Mucosa of gallbladder (tissue), 1 donor: Measurements from ENCODE around the gene C7orf57. TPM values are rescaled to one million over a fixed set of nuclear protein-coding genes. Genes with fewer than 3 reads are reported as not detected.
"Not testable (repeated sequence)": the region's sequence is repeated elsewhere in the genome, so short reads cannot be mapped to it uniquely, and the experiment has no call there.

ENCODE experiments used
- DNase-seq: peaks from one replicate; pipeline ENCODE4 v3.0.0-alpha.2; 2020; ENCODE audit warnings: low spot score
- total RNA-seq: library from RNA; stranded (reverse); gene quantifications from one replicate; pipeline ENCODE4 v1.2.1, GENCODE V29; 2021
- donor health status: DM: no; HTN: no; CAD: no.

The C7orf57 gene
- total RNA-seq, 1 donor from 2014 or later, result not detected

DNA sequence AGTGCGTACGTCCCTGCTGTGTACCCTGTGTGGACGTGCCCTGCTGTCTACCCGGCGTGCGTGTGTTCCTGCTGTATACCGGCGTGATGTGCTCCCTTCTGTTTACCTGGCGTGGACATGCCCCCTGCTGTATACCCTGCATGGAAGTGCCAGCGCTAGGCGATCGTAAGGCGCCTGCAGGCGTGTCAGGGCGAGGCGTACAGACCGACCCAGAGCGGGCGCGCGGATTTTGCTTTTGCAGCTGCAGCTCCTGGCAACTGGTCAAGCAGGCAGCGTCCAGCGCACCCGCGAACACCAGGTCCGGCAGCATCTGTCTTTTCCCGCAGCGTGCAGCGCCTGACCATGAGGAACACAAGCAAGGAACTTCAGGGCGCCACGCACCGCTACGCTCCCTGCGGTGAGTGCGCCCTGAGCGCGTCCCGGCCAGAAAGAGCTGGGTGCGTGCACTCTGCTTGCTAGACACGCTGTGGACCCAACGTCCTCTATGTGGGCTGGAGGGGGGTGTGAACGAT is 680 bp downstream of the C7orf57 start:
- no peak for DNase-seq

DNA sequence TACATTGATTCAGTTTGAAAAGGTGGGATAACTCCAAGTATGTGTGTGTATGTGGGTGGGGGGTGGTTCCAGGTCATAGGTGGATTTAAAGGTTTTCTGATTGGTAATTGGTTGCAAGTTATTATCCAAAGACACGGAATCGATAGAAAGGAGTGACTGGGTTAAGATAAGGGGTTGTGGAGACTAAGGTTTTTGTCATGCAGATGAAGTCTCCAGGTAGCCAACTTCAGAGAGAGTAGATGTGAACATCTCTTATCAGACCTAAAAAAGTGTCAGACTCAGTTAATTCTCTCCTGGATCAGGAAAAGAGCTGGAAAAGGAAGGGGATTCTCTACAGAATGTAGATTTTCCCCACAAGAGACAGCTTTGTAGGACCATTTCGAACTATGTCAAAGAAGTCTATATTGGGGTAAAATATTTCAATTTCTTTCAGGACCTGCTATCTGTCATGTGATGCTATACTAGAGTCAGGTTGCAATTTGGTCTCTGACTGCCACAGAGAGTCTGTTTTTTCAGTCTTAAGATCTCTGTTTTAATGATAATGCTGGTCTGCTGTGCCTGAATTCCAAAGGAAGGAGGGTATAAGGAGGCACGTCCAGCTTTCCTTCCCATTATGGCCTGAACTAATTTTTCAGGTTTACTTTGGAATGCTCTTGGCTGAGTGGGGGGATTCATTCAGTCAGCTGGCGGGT is 3.6 kb downstream of the C7orf57 start:
- DNase-seq, result no peak

DNA sequence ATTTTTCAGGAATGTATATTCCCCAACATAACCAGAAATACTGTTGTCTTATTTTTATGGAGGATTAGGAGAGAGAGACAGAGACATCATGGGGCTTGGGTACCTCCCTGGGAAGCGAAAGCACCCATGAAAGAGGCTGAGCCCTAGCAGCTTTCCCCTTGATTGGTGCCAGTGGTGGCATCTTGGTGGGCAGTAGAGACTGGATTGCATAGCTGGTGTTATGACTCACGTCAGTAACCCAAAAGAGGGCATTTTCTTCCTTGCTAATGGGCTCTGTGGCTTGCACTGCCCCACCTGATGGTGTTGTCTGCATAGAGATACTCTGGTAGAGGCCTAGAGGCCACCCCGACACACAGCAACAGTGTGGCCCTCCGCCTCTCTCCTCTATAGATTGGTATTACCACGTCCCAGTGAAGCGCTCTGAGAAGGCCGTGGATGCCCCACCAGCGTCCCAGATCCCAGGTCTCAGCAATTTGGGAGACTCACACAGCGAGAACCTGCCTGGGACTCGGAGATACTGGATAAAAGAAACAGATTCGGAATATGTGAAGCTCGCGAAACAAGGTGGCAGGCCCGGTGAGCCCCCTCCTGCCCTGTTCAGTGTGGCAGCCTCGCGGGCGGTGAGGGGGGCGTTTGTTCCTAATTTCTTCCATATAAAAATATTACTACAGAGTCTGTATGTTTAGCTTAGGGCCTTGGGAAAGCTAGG is 5.8 kb downstream of the C7orf57 start:
- no peak for DNase-seq

DNA sequence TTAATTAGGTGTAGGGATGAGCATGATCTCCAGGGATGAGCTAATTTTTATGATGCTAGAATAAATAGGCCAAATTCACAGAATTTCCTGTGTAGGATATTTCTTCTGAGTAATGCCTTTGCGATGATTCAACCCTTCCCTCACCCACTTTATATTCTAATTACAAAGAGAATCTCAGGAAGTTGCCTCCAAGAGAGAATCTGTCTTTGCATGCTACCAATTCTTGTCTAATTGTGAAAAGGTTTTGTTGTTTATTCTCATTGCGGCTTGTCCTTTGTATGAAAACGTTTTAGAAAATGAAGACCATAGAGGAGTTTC is 6.3 kb downstream of the C7orf57 start:
- no peak for DNase-seq

DNA sequence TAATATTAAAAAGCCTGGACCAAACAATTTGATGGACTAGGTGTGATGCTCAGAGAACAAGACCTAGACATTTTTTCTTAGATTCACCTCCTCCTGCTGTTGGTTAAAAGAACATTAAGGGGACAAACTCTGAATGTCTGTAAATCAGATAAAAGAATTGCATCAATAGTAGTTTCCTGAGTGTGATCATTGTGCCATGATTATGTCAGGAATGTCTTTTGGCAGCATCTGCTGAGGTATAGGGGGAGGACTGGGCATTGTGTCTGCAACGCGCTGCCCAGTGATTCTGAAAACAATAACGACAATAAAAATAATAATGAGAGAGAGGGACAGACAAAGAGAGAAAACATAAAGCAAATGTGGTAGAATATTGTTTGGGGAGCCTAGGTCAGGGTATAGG is 6.9 kb downstream of the C7orf57 start:
- DNase-seq, result no peak

DNA sequence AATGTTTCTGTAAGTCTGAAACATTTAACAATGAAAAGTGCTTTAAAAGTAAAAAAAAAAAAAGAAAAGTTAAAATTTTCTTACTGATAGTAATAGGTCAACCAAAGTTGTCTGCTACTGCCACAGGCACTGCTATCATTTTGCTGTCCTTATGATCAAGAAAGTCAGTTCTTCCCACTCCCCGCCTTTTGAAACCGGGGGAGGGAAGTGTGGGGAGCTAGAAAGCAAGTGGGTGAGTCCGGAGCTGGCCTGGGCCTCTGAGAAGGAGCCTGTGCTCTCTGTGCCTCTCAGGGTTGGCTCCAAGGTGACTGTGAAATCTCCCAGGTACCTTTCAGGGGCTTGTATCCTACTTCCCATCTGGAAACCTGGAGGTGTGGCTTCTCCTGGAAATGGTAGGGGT is 7.3 kb downstream of the C7orf57 start:
- DNase-seq, result no peak

DNA sequence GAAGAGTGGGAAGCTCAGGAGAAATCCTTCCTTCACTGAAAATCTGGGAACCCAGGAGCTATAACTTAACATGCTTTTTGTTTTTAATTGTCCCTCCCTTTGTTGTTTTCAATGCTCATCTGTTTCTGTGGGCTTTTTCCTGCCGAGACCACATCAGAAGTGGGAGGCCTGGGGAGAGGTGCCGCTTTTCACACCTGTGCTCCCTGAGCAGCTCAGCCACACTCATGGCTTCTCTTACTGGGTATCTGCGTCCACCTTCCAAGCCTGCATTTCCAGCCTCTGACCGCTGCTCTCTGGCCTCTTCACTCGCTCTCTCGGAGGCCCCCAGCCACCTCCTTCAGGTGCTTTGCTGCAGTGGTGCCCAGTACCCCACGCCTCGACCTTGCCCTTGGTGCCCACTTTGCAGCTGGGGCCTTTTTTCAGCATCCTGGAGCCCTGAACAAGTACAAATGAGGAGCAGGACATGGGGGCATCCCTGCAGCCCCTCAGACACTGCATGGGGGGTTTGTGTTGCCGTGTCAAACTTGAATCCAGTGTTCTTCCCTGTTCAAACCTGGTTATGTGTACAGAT is 9.9 kb downstream of the C7orf57 start:
- DNase-seq, result no peak

DNA sequence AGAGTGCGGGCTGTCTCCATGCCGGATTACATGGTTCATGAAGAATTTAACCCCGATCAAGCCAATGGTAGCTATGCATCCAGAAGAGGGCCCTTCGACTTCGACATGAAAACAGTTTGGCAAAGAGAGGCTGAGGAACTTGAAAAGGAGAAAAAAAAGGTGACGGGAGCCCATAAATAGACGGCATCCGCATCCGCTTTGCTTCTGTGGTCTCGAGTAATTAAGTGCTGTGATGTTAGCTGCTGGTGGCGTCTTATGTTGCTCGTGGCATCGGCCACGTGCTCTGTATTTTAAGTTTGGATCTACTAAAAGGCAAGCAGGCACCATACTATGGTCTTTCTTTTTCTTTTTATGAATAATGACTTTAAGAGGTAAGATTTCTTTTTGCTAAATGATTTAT is 11.1 kb downstream of the C7orf57 start:
- DNase-seq, result no peak

DNA sequence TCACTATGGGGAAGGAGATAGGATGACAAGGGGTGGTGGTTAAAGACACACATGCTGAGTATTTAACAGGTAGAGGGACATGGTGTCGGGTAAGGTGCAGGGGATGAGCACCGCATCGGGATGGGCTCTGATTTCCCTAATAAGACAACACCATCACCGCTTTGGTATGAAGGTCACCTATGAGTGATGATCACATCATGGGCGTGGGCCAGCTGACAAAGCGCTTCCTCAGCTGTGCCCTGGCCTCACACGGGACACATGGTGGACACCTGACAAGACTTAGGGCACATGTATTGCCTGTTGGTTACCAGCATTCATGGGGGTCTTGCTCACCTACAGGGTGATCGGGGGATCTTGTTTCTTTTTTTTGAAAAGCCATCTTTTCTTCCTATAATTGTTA is 12.8 kb downstream of the C7orf57 start:
- no peak for DNase-seq

DNA sequence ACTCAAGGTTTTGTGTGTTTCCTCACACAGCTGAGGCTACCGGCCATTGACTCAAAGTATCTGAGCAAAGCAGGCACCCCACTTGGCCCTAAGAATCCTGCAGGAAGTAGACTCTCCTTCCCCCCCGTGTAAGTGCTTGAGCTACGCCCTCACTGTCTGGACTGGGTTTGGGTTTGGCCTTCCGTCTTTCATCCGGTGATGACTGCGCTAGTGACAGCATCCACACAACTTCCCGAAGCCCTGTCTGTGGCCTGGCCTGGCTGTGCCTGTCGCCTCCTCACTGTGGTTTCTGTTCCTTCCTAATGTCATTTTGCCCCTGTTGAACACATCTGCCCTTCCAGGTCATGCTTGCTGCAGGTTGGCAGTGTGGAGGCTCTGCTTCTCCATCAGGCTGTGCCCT is 14.5 kb downstream of the C7orf57 start:
- DNase-seq, result no peak

DNA sequence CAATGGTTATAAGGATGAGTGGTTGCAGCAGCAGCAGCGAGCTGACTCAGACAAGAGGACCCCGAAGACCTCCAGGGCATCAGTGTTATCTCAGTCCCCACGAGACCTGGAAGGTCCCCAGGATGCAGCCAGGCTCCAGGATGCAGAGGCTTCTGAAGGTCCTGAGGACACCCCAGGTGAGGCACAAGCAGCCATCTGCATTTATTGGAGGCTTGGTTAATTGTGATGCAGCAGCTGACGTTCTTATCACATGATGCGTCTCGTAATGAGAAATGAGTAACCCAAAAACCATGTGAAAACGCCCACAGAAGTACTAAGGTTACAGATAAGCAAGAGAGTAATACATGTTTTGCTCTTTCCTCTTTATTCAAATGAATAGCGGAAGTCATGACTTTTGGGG is 17.4 kb downstream of the C7orf57 start:
- no peak for DNase-seq

DNA sequence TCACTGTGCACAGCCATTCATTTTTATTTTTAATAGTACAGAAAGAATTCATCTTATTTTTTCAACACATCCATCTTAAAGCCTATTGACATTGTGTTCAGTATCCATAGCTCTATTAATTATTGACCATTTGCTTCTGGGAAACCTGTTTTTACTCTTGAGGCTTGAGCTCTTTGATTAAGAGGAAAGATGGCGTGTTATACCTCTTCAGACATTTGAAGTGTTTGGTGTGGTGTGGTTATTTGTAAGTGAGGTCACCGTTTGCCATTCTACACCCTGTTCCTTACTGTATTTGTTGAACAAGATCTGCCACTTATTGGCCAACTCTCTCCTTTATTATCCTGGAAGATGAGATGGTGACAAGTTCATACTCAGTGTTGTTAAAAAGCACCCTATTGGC is 18.4 kb downstream of the C7orf57 start:
- DNase-seq, result no peak

DNA sequence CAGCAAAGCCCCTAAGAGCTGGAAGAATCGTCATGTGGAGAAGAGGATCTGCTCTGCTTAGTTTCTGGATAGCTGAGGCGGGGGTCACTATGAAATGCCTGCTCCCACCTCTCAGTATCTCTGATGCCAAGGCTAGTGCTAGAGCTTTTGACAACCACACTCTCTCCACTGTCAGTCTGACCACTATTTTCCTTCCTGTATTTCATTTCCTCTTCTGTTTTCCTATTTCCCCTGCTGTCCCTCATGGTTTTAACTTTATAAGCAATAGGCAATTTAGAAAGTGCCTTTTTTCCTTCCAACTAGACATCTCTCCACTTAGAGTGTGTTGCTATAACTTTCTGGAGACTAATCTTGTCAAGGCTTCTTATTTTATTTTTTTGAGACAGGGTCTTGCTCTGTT is 23.6 kb downstream of the C7orf57 start:
- DNase-seq, result no peak

DNA sequence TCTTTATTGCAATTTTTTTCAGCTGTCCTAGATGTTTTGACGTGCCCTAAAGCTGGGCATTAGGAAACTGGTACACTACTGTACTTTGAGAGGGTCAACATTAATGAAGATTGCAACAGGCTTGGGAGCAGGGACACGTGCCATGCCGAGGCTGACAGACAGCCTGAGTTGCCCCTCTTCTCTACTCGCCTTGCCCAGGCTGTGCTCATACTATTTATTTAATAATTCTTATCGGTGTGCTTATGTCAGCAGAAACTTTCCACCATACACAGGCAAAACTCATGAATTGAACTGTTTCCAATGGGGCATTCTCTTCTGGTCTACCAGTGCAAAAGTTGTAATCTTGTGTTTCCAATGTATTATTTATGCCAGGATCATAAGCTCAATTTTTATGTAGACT is 24.4 kb downstream of the C7orf57 start:
- no peak for DNase-seq

DNA sequence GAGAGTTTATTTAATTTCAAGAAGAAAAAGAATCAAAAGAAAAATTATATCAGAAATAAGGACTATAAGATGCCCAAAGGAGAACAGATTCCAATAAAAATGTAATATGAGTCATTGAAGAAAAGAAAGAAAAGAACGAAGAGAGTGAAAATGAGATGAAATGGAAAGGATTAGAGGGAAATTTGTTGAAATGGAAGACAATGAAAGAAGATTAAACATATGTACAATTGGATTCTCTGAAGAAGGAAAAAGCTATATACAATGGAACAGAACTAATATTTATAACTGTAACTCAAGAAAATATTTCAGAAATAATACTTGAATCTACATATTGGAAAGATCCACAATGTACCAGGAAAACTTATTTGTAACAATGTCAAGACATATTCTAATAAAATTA is 28.6 kb downstream of the C7orf57 start:
- DNase-seq, result no peak

DNA sequence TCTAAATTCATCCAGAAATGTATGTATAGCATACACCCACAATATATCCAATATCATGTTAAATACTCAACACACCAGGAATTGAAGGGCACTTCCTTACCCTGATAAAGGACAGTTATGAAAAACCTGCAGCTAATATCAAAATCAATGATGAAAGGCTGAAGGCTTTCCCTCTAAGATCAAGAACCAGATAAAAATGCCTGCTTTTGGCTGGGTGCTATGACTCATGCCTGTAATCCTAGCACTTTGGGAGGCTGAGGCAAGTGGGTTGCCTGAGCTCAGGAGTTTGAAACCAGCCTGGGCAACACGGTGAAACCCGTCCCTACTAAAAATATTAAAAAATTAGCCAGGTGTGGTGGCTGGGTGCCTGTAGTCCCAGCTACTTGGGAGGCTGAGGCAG is 32.1 kb downstream of the C7orf57 start:
- no peak for DNase-seq

DNA sequence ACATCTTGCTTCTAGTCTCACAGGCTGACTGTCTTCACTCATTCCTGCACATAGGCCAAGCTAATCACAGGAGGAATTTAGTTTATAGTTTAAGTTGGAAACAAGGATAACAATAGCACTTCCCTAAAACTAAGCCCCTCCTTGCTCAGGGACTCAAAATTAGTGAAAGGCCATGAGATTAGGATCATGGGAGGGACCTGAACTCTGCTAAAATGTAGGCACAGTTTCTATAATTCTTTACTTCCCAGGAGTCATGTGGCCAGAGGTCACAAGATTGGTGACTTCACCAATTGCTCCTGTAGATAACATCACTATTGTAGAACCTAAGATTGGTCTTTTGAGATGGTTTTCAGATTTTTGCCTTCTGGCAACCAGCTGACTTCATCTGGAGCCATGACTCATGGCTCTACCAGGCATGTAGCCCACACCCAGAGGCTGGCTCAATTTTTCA is 38.9 kb downstream of the C7orf57 start:
- DNase-seq, result no peak

DNA sequence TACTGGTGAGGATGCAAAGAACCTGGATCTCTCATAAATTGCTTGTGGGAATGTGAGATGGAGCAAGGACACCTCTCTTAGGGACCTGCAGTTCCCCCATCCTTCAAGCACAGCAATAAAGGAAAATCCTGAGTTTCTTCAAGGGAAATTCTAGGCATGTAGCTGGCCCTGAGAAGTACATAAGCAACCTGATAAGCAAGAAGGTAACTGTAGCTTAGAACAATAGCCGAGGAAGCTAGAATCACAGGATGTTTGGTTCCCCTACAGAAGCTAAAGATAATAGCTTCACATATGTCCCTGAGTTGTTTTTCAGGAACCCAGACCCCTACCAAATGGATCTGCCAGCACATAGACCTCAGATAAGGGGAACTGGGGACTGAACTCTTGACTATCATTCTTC is 42.1 kb downstream of the C7orf57 start:
- DNase-seq, result no peak

DNA sequence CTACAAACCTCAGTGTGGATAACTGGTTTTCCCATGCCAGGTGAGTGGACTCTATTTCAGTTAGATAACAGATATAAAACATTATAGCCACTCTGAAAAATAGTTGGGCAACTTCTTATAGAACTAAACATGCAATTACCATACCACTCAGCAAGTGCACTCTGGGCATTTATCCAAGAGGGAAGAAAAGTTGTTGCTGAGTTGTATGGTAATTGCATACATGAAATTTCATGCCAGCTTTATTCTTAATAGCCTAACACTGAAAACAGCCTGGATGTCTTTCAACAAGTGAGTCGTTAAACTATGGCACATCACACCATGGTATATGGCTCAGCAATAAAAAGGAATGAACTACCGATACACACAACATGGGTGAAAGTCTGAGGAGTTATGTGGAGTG is 43.1 kb downstream of the C7orf57 start:
- no peak for DNase-seq

DNA sequence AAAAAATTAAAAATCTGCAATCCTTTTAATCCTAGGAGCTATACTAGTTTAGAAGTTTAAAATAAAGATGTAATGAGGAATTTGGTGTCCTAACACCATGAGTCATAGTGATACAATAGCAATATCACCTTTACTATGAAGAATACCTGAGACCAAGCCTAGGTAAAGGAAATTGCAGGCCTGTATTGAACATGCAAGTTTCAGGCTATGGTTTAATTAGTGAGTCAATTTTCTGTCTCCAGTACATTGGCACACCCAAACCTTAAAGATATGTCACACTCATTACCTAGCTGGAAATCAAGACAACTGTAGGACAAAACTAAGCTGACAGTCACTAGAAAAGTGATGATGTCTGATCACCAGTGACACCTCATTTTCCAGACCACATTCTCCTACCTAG is 47.0 kb downstream of the C7orf57 start:
- not testable (repeated sequence) for DNase-seq

DNA sequence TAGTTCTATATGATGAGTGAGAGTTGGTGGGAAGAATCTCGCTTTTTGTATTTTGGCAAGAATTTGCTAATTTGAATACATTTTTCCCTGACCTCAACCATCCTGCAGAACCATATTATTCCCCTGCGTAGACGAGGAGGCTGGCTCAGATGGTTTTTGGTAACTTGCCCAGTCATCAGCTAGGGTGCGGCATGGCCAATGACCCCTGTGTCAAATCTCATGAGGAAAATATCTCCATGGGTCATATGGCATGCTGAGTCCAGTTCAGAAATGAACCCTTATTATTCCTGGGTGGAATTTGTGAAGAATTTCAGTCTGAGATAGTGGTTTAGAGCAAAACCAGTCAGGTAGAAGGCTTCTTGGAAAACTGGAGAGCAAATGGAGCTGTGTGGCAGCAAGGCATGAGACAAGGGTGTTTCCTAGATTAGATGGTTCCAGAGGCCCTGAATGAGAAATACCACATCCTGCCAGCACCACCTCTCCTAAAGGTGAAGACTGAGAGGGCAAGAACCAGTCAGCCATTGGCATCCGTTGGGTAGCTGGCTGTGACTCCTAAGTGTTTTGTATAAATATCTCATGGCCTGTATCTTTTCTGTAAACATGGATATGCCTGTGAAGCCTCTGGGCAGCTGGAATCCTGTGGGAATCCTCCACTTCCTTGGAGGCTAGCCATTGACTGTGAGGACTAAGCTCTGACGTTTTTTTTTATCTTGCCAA is 47.9 kb downstream of the C7orf57 start:
- no peak for DNase-seq

DNA sequence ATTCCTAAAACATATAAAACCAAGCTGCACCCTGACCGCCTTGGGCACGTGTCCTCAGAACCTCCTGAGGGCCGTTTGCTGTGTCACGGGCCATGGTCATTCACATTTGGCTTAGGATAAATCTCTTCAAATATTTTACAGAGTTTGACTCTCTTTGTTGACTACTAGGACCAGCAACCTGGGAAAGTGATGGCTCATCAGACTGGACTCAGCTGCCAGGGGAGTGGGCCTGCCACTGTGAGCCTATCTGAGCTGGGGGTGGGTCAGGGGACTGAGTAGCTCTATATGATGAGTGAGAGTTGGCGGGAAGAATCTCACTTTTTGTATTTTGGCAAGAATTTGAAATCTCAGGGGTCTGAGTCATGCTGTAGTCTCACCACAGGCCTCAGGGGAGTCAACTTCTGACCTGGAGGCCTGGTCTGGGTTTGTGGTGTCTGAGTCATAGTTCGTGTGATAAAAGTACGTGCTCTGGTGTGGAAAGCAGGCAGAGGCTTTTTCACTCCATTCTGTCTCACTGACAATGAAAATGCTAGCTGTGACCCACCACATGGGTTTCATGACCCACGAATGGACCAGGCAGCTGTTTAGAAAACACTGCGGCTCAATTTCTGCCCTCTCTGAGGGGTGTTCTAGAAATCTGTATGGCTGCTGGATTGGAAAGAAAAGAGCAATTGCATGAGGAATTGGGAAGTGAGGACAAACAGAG is 49.5 kb downstream of the C7orf57 start:
- DNase-seq, result peak; percentile 59
